Coronary artery (tissue), 2 donors: ENCODE results near the gene NR4A3.

Experiments
- DNase-seq: peaks from one replicate; pipeline ENCODE4 v3.0.0-alpha.2; 2017; ENCODE audit warnings: low spot score
- H3K27ac ChIP-seq, 2 donors: fragments of 200-600 bp; sonication (generic); one replicate each; pipeline ENCODE4 v1.5.1; 2016 to 2019
- H3K4me3 ChIP-seq: fragments of 200-600 bp; sonication (generic); 2 replicates; pipeline ENCODE4 v1.5.1; 2016; ENCODE audit warnings: mild to moderate bottlenecking, moderate library complexity
- TF ChIP-seq, protein P1 (sequence below): fragments of 200-600 bp; sonication (generic); IDR thresholded peaks from one replicate; pipeline ENCODE4 v1.5.1; 2019; ENCODE audit warnings: antibody characterized with exemption

NR4A3 gene

DNA sequence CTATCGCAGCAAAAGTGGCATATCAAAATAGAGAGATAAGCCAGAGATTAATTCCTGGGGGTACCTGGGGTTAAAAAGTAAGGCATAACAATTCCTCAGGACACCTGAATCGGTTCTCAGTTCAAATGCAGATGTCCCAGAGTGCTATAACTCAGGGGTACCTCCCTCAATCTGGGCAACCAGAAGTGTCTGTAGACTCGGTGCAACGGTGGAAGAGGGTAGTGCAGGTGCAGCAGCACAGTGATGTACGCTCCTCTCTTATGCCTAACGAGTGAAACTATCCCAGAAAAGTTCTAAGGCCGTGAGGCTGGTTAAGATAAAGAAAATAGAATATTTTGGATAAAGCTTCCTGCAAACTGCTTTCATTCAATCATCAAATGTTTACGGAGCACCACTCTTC, 7.9 kb upstream of the NR4A3 start:
- no peak overlapping the region for H3K27ac ChIP-seq
- TF ChIP-seq, protein P1, sequence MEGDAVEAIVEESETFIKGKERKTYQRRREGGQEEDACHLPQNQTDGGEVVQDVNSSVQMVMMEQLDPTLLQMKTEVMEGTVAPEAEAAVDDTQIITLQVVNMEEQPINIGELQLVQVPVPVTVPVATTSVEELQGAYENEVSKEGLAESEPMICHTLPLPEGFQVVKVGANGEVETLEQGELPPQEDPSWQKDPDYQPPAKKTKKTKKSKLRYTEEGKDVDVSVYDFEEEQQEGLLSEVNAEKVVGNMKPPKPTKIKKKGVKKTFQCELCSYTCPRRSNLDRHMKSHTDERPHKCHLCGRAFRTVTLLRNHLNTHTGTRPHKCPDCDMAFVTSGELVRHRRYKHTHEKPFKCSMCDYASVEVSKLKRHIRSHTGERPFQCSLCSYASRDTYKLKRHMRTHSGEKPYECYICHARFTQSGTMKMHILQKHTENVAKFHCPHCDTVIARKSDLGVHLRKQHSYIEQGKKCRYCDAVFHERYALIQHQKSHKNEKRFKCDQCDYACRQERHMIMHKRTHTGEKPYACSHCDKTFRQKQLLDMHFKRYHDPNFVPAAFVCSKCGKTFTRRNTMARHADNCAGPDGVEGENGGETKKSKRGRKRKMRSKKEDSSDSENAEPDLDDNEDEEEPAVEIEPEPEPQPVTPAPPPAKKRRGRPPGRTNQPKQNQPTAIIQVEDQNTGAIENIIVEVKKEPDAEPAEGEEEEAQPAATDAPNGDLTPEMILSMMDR = no peak
- DNase-seq = no peak
- H3K4me3 ChIP-seq = no peak overlapping the region

DNA sequence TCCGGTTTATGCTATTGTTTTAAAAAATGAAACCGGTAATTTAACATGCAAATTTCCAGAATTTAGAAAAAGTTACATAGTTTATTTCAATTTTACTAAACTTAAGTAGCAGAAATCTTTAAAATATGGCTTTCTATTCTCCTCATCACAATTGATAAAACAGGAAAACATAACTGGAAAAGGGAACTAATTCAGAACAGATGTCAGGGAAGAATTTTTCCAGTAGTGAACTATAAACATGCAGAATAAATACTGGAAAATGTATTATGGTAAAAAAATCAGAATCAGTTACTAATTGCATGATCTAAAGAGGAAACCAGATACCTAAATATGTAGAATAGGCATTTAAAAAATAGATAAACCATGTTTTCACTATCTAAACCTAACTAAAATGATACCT, 7.3 kb upstream of the NR4A3 start:
- no peak for DNase-seq
- no peak overlapping the region for H3K4me3 ChIP-seq
- TF ChIP-seq, protein P1 = no peak
- H3K27ac ChIP-seq = no peak overlapping the region

DNA sequence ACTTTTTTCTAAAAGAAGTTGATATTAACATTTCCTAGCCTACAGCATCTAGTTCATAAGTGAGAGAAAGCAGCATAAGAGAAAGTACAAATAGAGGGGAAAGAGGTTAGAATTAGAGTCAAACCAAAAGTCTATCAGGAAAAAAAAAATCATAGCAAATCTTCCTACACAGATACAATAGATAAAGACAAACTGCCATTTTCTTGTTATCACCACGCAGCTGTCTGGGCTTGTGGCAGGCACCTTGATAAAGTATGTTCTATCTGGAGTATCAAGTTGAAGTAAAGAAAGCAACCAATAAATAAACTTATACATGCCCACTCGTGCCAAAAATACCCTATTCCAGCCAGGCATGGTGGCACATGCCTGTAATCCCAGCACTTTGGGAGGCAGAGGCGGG, 5.3 kb upstream of the NR4A3 start:
- no peak for DNase-seq
- no peak overlapping the region for H3K4me3 ChIP-seq
- TF ChIP-seq, protein P1 = no peak
- H3K27ac ChIP-seq = no peak overlapping the region

DNA sequence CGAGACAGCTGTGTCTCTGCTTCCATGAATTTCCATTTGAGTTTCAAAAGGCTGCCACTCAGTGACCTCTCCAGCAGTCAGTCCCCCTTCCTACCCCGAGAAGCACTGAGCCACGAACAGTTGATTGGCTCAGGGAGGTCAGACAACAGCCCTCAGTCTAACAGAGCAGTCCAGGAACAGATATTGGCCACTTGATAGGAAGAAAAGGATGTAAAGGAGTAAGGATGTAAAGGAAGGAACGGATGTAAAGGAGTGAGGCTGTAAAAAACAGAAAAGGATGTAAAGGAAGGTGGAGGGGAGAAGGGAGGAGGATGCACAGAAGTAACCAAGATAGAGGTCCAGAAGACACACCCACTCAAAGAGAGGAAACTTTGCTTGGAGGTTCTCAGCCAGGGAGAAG, 3.2 kb upstream of the NR4A3 start:
- Histone ChIP-seq H3K4me3 (peak overlapping the region; percentile 83), H3K27ac (peak overlapping the region; percentile 98 to 99)
- TF ChIP-seq, protein P1 = no peak
- no peak for DNase-seq

DNA sequence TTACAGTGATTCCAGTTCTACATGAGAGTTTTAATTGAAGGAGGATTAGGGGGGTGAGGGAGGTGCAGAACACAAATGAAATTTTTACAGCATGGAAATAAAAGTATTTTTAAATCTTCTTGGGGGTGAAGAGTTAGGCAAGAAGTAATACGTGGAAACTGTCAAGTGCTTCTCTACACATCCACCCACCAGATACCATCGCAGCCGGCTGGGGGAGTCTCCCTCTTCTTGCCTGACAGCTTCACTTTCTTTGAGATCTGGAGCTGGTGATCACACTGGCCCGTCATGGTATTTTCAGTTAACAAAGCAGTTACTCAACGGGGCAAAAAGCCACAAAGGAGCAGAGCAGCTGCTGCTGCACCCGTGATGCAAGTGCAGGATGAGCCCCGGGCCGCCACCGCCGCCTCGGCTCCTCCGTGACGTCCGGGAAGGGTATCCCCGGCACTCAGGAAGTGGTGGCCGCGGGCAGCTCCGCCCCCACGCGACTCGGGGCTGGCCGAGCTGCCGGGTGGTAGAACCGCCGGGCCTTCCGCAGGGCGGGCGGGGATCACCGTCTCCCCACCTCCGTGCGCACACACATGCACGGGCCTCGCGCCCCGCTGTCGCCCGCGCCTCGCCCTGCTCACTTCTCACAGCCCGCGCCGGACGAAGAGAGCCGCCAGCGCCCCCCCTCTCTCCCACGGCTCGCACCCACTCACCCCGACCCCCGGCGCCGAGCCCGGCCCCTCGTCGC, 2.4 kb upstream of the NR4A3 start:
- H3K4me3 ChIP-seq = peak overlapping the region; percentile 83
- DNase-seq = peak; percentile 96

DNA sequence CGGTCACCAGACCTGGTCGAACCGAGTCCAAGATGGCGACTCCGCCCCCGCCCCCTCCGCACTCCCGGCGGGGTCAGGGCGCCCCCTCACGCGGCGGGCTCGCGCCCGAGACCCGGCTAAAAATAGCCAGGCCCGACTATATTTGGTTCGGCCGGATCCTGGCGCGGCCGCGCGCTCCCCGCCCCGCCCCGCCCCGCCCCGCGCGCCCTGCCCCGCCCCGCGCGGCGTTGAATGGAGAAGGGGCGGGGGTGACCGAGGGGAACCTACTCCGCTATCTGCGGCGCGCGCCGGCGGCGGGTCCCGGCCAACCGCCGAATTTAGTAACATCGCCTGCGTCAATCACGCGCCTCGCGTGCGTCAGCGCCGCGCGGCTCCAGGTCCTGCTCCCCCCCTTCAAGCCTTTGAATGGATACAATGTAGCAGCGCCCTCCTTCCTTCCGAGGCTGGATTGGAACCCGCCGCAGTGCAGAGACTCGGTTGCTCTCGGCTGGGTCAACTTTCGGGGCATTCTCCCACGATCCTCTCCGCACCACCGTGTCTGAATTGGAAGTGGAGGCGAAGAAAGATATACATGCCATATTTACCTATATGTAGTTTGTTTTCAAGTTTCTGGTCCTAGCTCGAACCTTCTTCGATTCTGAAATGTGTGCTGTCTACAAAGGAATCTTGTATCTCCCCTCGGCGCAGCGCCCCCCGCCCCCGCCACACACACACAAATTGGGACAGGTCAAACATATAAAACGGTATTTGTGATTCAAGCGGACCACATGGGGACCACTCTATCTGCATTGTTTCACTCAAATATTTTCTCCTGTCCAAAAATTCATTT, 1.6 kb upstream of the NR4A3 start:
- H3K4me3 ChIP-seq = peak overlapping the region; percentile 83
- H3K27ac ChIP-seq = peak overlapping the region; percentile 98 to 99
- peak; percentile 98 for DNase-seq
- TF ChIP-seq, protein P1 = no peak

More for the DNA sequence above, 2.4 kb upstream of the NR4A3 start:
- TF ChIP-seq, protein P1 = no peak
- peak overlapping the region; percentile 98 to 99 for H3K27ac ChIP-seq
